Omental fat pad (tissue), 4 donors: ENCODE data around the gene HAGHL. TPM values are rescaled to one million over a fixed set of nuclear protein-coding genes. Genes with fewer than 3 reads are reported as not detected.

ENCODE experiments used
- ATAC-seq: fragments of 150-250 bp; one replicate; pipeline ENCODE4 v1.9.1; 2016; ENCODE audit warnings: mild to moderate bottlenecking, moderate library complexity; ENCODE audit not compliant: low FRiP score
- DNase-seq: peaks from one replicate; pipeline ENCODE4 v3.0.0-alpha.2; 2019; ENCODE audit warnings: low spot score
- total RNA-seq, 4 donors: library from RNA; depleted of rRNA; stranded (reverse); fragments of >200 nt; gene quantifications; one replicate each; pipeline ENCODE4 v1.1.0, GENCODE V29; 2016
- TF ChIP-seq, protein P1 (sequence below), 3 donors: fragments of 450-650 bp; IDR thresholded peaks; one replicate each; pipeline ENCODE4 v1.5.1; 2016 to 2017; ENCODE audit warnings: antibody characterized with exemption in 3 of 3, mild to moderate bottlenecking in 3 of 3, moderate library complexity in 2 of 3

Gene HAGHL
- total RNA-seq, 4 donors from 2014 or later: 0.79 to 7.3 (median 4.6) TPM

DNA sequence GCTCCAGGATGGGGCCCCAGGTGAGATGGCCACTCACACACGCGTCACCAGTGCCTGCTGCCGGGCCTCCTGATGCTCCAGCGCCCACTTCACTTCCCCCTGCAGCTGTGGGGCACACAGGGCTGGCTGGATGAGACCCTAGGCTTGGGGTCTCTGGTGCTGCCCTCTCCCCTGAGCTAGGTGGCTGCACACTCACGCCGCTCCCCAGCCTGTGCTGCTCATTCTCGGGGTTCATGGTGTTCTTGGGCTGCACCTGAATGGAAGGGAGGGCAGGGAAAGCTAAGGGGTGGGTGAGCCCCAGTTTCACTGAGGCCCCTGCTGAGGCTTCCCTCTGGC, 1.9 kb upstream of the HAGHL start:
- TF ChIP-seq, protein P1, sequence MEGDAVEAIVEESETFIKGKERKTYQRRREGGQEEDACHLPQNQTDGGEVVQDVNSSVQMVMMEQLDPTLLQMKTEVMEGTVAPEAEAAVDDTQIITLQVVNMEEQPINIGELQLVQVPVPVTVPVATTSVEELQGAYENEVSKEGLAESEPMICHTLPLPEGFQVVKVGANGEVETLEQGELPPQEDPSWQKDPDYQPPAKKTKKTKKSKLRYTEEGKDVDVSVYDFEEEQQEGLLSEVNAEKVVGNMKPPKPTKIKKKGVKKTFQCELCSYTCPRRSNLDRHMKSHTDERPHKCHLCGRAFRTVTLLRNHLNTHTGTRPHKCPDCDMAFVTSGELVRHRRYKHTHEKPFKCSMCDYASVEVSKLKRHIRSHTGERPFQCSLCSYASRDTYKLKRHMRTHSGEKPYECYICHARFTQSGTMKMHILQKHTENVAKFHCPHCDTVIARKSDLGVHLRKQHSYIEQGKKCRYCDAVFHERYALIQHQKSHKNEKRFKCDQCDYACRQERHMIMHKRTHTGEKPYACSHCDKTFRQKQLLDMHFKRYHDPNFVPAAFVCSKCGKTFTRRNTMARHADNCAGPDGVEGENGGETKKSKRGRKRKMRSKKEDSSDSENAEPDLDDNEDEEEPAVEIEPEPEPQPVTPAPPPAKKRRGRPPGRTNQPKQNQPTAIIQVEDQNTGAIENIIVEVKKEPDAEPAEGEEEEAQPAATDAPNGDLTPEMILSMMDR (IDR thresholded peaks at IDR 0.05): no peak
- DNase-seq (no peak), ATAC-seq (no peak)

DNA sequence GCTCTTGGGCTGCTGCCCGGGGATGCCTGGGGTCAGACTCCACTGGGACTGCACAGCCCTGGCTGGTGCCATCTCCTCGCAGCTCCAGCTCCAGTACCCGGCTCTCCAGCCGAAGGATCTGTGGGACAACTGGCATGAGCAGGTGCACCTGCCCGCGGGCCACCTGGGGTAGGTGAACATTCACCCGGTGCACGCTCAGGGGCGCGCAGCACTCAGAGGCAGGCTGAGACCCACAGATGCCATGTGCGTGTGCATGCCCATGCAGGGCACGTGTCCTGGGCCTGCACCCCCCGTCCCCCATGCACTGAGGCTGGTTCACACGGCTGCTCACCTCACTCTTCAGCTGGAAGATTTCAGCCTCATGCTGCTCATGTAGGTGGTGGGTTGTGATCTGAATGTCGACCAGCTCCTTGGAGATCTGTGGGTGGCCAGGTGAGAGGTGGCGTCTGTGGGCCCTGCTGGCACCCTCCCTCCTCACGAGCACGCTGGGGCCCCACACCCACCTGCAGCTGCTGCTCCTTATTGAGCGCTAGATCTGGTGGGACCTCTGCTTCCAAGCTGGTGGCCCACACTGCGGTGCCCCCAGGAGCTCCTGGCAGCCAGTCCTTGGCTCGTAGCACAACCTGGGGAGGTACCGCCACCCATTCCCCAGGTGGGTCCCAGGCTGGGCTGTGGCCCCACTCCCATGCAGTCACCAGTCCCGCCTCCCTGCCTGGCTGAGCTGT, 1.3 kb upstream of the HAGHL start:
- DNase-seq: no peak
- ATAC-seq: no peak
- TF ChIP-seq, protein P1 (IDR thresholded peaks at IDR 0.05): no peak

DNA sequence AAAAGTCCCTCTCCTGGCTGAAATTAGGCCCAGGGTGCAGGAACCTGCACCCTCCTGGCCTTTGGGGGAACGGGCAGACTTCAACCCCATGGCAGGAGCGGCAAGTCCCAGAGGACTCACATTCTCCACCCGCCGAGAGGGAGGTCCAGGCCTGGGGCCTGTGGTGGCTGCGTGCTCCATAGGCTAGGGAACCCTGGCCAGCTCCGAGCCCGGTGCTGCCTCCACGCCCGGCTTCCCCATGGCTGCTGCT, 793 bp upstream of the HAGHL start:
- TF ChIP-seq, protein P1 (IDR thresholded peaks at IDR 0.05): no peak
- no peak for ATAC-seq

DNA sequence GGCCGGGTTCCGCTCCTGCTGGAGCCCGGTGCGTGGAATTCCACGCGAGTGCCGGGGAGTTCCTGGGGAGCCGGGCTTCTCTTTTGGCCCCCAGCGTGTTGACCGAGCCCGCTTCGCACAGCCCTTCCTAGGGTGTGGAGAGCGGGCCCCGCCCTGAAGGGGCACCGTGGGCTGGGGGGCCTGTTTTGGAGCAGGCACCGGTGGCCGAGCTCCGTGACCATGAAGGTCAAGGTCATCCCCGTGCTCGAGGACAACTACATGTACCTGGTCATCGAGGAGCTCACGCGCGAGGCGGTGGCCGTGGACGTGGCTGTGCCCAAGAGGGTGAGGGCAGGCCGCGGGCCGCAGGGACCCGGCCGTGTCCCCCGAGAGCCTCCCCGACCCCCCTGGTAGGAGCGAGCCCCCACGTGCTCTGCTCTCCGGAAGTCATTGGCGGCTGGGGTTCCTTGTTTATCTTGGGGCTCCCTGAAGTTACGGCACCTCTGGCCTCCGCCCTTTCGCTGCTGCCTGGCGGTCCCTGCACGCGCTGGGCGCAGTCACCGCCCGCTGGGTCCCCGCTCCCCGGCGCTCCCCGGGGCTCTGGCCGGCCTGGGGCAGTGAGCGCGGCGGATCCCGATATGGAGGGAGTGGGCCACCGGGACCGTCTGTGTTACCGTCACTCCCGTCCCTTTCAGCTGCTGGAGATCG, 528 bp downstream of the HAGHL start:
- TF ChIP-seq, protein P1 (IDR thresholded peaks at IDR 0.05): no peak
- DNase-seq: no peak
- ATAC-seq: peak; percentile 0

More for the DNA sequence above, 793 bp upstream of the HAGHL start:
- DNase-seq: no peak

DNA sequence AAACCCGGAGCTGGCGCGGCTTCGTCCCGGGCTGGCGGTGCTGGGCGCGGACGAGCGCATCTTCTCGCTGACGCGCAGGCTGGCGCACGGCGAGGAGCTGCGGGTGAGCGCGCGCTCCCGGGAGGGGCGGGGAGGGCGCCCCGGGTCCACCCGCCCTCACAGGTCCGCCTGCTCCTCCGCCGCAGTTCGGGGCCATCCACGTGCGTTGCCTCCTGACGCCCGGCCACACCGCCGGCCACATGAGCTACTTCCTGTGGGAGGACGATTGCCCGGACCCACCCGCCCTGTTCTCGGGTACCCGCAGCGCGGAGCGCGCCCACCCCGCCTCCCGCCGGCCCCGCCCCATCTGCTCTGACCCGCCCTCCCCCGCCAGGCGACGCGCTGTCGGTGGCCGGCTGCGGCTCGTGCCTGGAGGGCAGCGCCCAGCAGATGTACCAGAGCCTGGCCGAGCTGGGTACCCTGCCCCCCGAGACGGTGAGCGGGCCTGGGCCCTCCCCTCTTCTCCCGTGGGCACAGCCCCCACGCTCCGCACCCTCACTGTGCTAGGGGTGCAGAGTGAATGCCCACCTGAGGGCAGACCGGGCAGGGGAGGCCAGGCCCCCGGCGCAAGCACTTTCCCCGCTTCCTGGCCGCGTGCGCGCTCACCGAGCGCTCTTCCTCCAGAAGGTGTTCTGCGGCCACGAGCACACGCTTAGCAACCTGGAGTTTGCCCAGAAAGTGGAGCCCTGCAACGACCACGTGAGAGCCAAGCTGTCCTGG, 1.4 kb downstream of the HAGHL start:
- TF ChIP-seq, protein P1 (IDR thresholded peaks at IDR 0.05): no peak
- ATAC-seq (peak; percentile 39), DNase-seq (no peak)

DNA sequence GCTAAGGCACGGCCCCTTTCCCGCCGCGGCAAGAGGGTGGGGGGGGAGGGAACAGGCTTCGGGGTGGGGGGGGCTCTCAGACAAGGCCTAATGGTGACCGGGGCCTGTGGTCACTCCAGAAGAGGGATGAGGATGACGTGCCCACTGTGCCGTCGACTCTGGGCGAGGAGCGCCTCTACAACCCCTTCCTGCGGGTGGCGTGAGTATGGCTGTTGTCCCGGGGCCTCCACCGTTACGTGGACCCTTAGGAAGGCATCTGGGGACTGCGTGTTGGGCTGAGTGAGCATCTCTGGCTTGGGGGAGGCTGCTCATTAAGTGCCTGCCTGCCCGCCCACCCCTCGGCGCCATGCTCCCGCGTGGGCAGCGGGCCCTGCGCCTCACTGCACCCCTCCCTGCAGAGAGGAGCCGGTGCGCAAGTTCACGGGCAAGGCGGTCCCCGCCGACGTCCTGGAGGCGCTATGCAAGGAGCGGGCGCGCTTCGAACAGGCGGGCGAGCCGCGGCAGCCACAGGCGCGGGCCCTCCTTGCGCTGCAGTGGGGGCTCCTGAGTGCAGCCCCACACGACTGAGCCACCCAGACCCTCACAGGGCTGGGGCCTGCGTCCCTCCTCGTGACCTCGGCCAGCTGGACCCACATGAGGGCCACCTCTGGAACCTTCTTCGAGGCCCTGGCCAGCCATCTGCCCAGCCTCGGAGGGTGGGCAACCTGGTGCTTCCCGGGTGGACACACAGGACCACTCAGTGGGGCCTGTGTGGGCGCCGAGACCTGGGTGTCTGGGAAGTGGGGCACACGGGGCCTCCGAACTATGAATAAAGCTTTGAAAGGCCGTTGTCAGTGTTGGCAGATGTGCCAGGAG, 2.2 kb downstream of the HAGHL start:
- DNase-seq (no peak), ATAC-seq (no peak)
- TF ChIP-seq, protein P1 (IDR thresholded peaks at IDR 0.05): no peak
